Mesenchymal stem cell (in vitro differentiated cells and primary cell): ENCODE results near the gene TMEM123.

Source experiments
- DNase-seq: peaks from one replicate; pipeline ENCODE4 v3.0.0-alpha.2; 2013
- H2AFZ ChIP-seq: one replicate; pipeline ENCODE4 v1.6.1; 2013; ENCODE audit warnings: low read depth, mild to moderate bottlenecking, control low read depth, inconsistent platforms, low read length, moderate library complexity
- H2AK5ac ChIP-seq: 2 replicates; pipeline ENCODE4 v1.6.1; 2013; ENCODE audit warnings: low read length, moderate library complexity, mild to moderate bottlenecking, inconsistent platforms; ENCODE audit not compliant: severe bottlenecking
- H2BK120ac ChIP-seq: one replicate; pipeline ENCODE4 v1.6.1; 2013; ENCODE audit warnings: low read depth, mild to moderate bottlenecking, inconsistent platforms, low read length, moderate library complexity
- H2BK12ac ChIP-seq, 2 experiments: one replicate each; pipeline ENCODE4 v1.6.1; 2013; ENCODE audit warnings: inconsistent platforms in 2 of 2, low read length in 2 of 2, mild to moderate bottlenecking in 2 of 2, moderate library complexity in 2 of 2, control low read depth in 1 of 2
- H2BK15ac ChIP-seq: one replicate; pipeline ENCODE4 v1.6.1; 2013; ENCODE audit warnings: mild to moderate bottlenecking, low read depth, inconsistent platforms; ENCODE audit not compliant: poor library complexity, severe bottlenecking
- H2BK5ac ChIP-seq: 2 replicates; pipeline ENCODE4 v1.6.1; 2013; ENCODE audit warnings: low read depth, mild to moderate bottlenecking, low read length, control low read depth, inconsistent platforms; ENCODE audit not compliant: poor library complexity, severe bottlenecking
- H3K14ac ChIP-seq, 2 experiments: one replicate each; pipeline ENCODE4 v1.6.1; 2013; ENCODE audit warnings: inconsistent platforms in 2 of 2, low read length in 2 of 2, control low read depth in 1 of 2, mild to moderate bottlenecking in 1 of 2, moderate library complexity in 1 of 2
- H3K18ac ChIP-seq, 2 experiments: one replicate each; pipeline ENCODE4 v1.6.1; 2013; ENCODE audit warnings: inconsistent platforms in 2 of 2, low read length in 2 of 2, control low read depth in 1 of 2, low read depth in 1 of 2, mild to moderate bottlenecking in 1 of 2
- H3K23ac ChIP-seq, 2 experiments: one replicate each; pipeline ENCODE4 v1.6.1; 2013; ENCODE audit warnings: inconsistent platforms in 2 of 2, low read length in 2 of 2, mild to moderate bottlenecking in 2 of 2, moderate library complexity in 2 of 2, control low read depth in 1 of 2
- H3K27ac ChIP-seq: 2 replicates; pipeline ENCODE4 v1.5.1; 2013; ENCODE audit warnings: mild to moderate bottlenecking, moderate library complexity, low read length, control low read depth, inconsistent platforms; ENCODE audit not compliant: poor library complexity, severe bottlenecking
- H3K27me3 ChIP-seq, 2 experiments: 2 replicates each; pipeline versions ENCODE4 v1.6.1 to v1.7.0; 2013; ENCODE audit warnings: low read length in 2 of 2, mild to moderate bottlenecking in 2 of 2, moderate library complexity in 2 of 2, control low read depth in 1 of 2, inconsistent platforms in 1 of 2; ENCODE audit not compliant: control insufficient read depth in 1 of 2, insufficient read depth in 1 of 2
- H3K36me3 ChIP-seq, 2 experiments: 2 replicates each; pipeline versions ENCODE4 v1.6.1 to v1.7.0; 2013; ENCODE audit warnings: low read length in 2 of 2, control low read depth in 1 of 2, inconsistent platforms in 1 of 2, low read depth in 1 of 2, mild to moderate bottlenecking in 1 of 2; ENCODE audit not compliant: insufficient read depth in 2 of 2, control insufficient read depth in 1 of 2
- H3K4ac ChIP-seq, 2 experiments: one replicate each; pipeline ENCODE4 v1.6.1; 2013; ENCODE audit warnings: inconsistent platforms in 2 of 2, low read length in 2 of 2, mild to moderate bottlenecking in 2 of 2, moderate library complexity in 2 of 2, control low read depth in 1 of 2, low read depth in 1 of 2
- H3K4me1 ChIP-seq: 2 replicates; pipeline ENCODE4 v1.6.1; 2013; ENCODE audit warnings: low read depth, low read length, control low read depth; ENCODE audit not compliant: control insufficient read depth, insufficient read depth
- H3K4me2 ChIP-seq: 2 replicates; pipeline ENCODE4 v1.6.1; 2013; ENCODE audit warnings: low read length, mild to moderate bottlenecking, inconsistent platforms; ENCODE audit not compliant: poor library complexity, severe bottlenecking
- H3K4me3 ChIP-seq, 2 experiments: 2 replicates each; pipeline versions ENCODE4 v1.5.1 to v1.7.0; 2013; ENCODE audit warnings: low read length in 2 of 2, mild to moderate bottlenecking in 2 of 2, control low read depth in 1 of 2, low read depth in 1 of 2; ENCODE audit not compliant: insufficient read depth in 1 of 2
- H3K79me1 ChIP-seq: replicated peaks from 2 replicates; pipeline ENCODE4 v1.6.1; 2013; ENCODE audit warnings: mild to moderate bottlenecking, control low read depth, low read length, inconsistent platforms; ENCODE audit not compliant: poor library complexity, severe bottlenecking
- H3K9ac ChIP-seq: 2 replicates; pipeline ENCODE4 v1.7.0; 2013; ENCODE audit warnings: mild to moderate bottlenecking, low read length, moderate library complexity
- H3K9me3 ChIP-seq: 2 replicates; pipeline ENCODE4 v1.7.0; 2013; ENCODE audit warnings: mild to moderate bottlenecking, low read length; ENCODE audit not compliant: control insufficient read depth
- H4K8ac ChIP-seq: one replicate; pipeline ENCODE4 v1.6.1; 2013; ENCODE audit warnings: inconsistent platforms, mild to moderate bottlenecking, low read length, moderate library complexity
- H4K91ac ChIP-seq: one replicate; pipeline ENCODE4 v1.6.1; 2013; ENCODE audit warnings: mild to moderate bottlenecking, low read length, inconsistent platforms
- WGBS: methylation state at CpG from one replicate; pipeline ENCODE4 v1.1.7; 2013; ENCODE audit warnings: mixed read lengths; 5-methylcytosine and 5-hydroxymethylcytosine counted together

The TMEM123 gene

GRCh38 chr11:102453921-102454320 is 1.4 kb upstream of the TMEM123 start:
- Histone ChIP-seq H3K23ac (no peak overlapping the region), H3K4me2 (no peak overlapping the region), H3K27ac (no peak overlapping the region), H4K91ac (no peak overlapping the region), H3K4me3 (no peak overlapping the region), H3K27me3 (no peaks in the 10 kb centered on the region), H3K18ac (no peak overlapping the region), H4K8ac (no peak overlapping the region), H2BK15ac (no peak overlapping the region), H3K36me3 (peaks cover 0 to 4% of the 10 kb centered on the region in 2 experiments), H3K14ac (no peak overlapping the region), H2BK12ac (no peak overlapping the region), H3K4ac (no peak overlapping the region), H2BK5ac (no peak overlapping the region), H2AFZ (no peak overlapping the region), H3K79me1 (peaks cover 2% of the 10 kb centered on the region), H2BK120ac (no peak overlapping the region), H3K9ac (no peak overlapping the region), H3K4me1 (peaks cover 2% of the 10 kb centered on the region), H3K9me3 (no peaks in the 10 kb centered on the region), H2AK5ac (no peak overlapping the region)
- 100% methylated on average over 2 of the region's 3 CpGs for WGBS
- no peak for DNase-seq

DNA sequence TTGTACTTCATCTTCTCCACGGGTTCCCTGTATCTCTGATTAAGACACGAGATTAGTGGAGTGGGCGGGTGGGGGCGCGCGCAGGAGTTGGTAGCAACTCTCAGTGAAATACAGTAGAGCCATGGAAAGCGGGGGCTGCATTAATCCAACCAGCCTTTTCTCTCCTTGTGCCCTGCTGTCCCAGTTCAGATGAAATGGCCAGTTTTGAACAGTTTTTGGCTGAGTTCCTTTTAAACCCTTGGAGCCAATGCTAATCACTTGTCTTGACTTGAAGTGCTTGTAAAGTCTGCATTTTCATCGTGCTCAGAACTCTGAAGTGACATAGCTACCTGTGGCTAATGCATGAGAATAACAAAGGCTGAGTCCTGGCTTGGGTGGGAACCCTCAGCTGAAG is 734 bp upstream of the TMEM123 start:
- peaks cover 3% of the 10 kb centered on the region for H3K79me1 ChIP-seq
- DNase-seq = no peak
- H3K23ac ChIP-seq = peak overlapping the region in 1 of 2 experiments; percentile 37
- no peak overlapping the region for H2BK120ac ChIP-seq
- no peak overlapping the region for H4K8ac ChIP-seq
- peak overlapping the region; percentile 35 for H4K91ac ChIP-seq
- H3K36me3 ChIP-seq = peaks cover 2 to 4% of the 10 kb centered on the region in 2 experiments
- H3K18ac ChIP-seq = peak overlapping the region in 1 of 2 experiments; percentile 99
- H3K9me3 ChIP-seq = no peaks in the 10 kb centered on the region
- no peak overlapping the region for H2BK5ac ChIP-seq
- no peak overlapping the region for H2BK12ac ChIP-seq
- peak overlapping the region; percentile 91 for H3K27ac ChIP-seq
- 2% methylated on average over 8 of the region's 8 CpGs for WGBS
- no peaks in the 10 kb centered on the region for H3K27me3 ChIP-seq
- peak overlapping the region; percentile 70 for H3K4me2 ChIP-seq
- H3K4me3 ChIP-seq = peak overlapping the region; percentile 91 to 100
- H2AFZ ChIP-seq = no peak overlapping the region
- H3K14ac ChIP-seq = no peak overlapping the region
- peaks cover 2% of the 10 kb centered on the region for H3K4me1 ChIP-seq
- peak overlapping the region; percentile 94 for H3K9ac ChIP-seq
- H2AK5ac ChIP-seq = no peak overlapping the region
- no peak overlapping the region for H2BK15ac ChIP-seq
- peak overlapping the region in 1 of 2 experiments; percentile 96 for H3K4ac ChIP-seq

- Histone ChIP-seq H3K79me1 (peaks cover 3% of the 10 kb centered on the region), H2BK12ac (peak overlapping the region; percentile 42 to 83), H3K4me1 (peaks cover 2% of the 10 kb centered on the region), H2AFZ (peak overlapping the region; percentile 86), H3K27ac (peak overlapping the region; percentile 69), H3K18ac (peak overlapping the region; percentile 91 to 97), H2BK5ac (peak overlapping the region; percentile 53), H3K23ac (peak overlapping the region in 1 of 2 experiments; percentile 67), H2BK120ac (no peak overlapping the region), H3K4ac (peak overlapping the region; percentile 93 to 99), H4K8ac (peak overlapping the region; percentile 66), H3K36me3 (peaks cover 3 to 4% of the 10 kb centered on the region in 2 experiments), H2BK15ac (peak overlapping the region; percentile 57), H3K14ac (peak overlapping the region in 1 of 2 experiments; percentile 98), H3K4me3 (peak overlapping the region; percentile 91 to 100), H4K91ac (no peak overlapping the region), H3K27me3 (no peaks in the 10 kb centered on the region), H3K9me3 (no peaks in the 10 kb centered on the region), H3K9ac (peak overlapping the region; percentile 94), H2AK5ac (no peak overlapping the region), H3K4me2 (peak overlapping the region; percentile 74)
- WGBS = under 1% methylated on average over 41 of the region's 55 CpGs
- DNase-seq = peak; percentile 74
Observed at GRCh38 chr11:102451681-102452460, 694 bp downstream of the TMEM123 start.

GRCh38 chr11:102451041-102451680 is 1.4 kb downstream of the TMEM123 start:
- H2AFZ ChIP-seq = no peak overlapping the region
- H3K4me3 ChIP-seq = peak overlapping the region; percentile 91 to 100

More at GRCh38 chr11:102451041-102451680, 1.4 kb downstream of the TMEM123 start:
- H3K27me3 ChIP-seq = no peaks in the 10 kb centered on the region
- H3K4ac ChIP-seq = peak overlapping the region in 1 of 2 experiments; percentile 20
- H3K79me1 ChIP-seq = peaks cover 3% of the 10 kb centered on the region
- no peak overlapping the region for H2BK15ac ChIP-seq
- H3K18ac ChIP-seq = peak overlapping the region in 1 of 2 experiments; percentile 58
- no peak for DNase-seq
- H4K8ac ChIP-seq = no peak overlapping the region
- H3K9me3 ChIP-seq = no peaks in the 10 kb centered on the region
- peaks cover 3 to 4% of the 10 kb centered on the region in 2 experiments for H3K36me3 ChIP-seq
- H2BK120ac ChIP-seq = no peak overlapping the region
- H3K4me2 ChIP-seq = peak overlapping the region; percentile 74
- H3K14ac ChIP-seq = no peak overlapping the region
- peaks cover 2% of the 10 kb centered on the region for H3K4me1 ChIP-seq
- no peak overlapping the region for H2BK12ac ChIP-seq
- 35% methylated on average over 5 of the region's 6 CpGs for WGBS
- H3K9ac ChIP-seq = peak overlapping the region; percentile 94
- H2AK5ac ChIP-seq = no peak overlapping the region
- H3K23ac ChIP-seq = no peak overlapping the region
- peak overlapping the region; percentile 69 for H3K27ac ChIP-seq
- H4K91ac ChIP-seq = no peak overlapping the region
- H2BK5ac ChIP-seq = no peak overlapping the region
